ENCODE data around the gene CFAP100.

The CFAP100 gene

DNA sequence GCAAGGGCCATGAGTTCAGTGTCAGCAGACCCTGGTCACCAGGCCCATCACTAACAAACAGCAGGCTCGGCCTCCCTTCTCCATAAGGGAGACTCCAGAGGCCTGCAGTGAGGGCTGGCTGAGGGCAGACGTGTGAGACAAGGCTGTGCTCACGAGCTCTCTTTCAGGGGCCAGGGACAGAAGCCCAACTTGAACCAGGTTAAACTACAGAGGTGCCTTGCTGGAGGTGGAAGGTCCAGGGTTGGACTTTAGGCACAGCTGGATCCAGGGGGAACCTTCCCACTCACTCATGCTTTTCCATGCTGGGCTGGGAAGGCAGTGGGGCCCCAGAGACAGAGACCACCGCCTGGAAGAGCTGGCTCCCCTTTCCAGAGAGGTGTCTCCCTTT is 19.0 kb downstream of the CFAP100 start:
- H3K4me3 ChIP-seq (replicated peaks; ENCODE audit: low read depth, low read length), result no peak overlapping the region
- TF ChIP-seq, protein P1, sequence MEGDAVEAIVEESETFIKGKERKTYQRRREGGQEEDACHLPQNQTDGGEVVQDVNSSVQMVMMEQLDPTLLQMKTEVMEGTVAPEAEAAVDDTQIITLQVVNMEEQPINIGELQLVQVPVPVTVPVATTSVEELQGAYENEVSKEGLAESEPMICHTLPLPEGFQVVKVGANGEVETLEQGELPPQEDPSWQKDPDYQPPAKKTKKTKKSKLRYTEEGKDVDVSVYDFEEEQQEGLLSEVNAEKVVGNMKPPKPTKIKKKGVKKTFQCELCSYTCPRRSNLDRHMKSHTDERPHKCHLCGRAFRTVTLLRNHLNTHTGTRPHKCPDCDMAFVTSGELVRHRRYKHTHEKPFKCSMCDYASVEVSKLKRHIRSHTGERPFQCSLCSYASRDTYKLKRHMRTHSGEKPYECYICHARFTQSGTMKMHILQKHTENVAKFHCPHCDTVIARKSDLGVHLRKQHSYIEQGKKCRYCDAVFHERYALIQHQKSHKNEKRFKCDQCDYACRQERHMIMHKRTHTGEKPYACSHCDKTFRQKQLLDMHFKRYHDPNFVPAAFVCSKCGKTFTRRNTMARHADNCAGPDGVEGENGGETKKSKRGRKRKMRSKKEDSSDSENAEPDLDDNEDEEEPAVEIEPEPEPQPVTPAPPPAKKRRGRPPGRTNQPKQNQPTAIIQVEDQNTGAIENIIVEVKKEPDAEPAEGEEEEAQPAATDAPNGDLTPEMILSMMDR (IDR thresholded peaks at IDR 0.05; ENCODE audit: low read length, missing control alignments), result no peak
- no peak for DNase-seq (ENCODE audit: low read depth)

DNA sequence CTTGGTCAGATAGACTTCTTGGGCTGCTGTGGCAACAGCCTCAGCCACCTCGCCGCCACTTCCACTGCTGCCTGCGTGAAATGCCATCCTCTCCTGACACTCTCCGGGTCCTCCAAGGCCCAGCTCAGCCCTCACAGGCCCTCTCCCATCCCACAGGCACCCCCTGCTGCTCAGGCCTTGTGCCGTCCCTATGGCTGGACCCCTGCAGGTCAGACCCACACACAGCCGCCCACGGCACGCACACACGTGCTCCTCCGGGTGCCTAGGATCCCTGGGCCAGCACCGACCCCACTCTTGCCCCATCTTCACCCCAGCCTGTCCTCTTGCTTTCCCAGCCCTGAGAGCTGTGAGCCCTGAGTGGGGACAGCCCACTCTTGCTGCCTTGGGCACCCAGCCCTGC is 19.7 kb downstream of the CFAP100 start:
- H3K4me3 ChIP-seq (replicated peaks; ENCODE audit: low read depth, low read length), result no peak overlapping the region
- TF ChIP-seq, protein P1 (IDR thresholded peaks at IDR 0.05; ENCODE audit: low read length, missing control alignments), result no peak
- DNase-seq (ENCODE audit: low read depth), result no peak

DNA sequence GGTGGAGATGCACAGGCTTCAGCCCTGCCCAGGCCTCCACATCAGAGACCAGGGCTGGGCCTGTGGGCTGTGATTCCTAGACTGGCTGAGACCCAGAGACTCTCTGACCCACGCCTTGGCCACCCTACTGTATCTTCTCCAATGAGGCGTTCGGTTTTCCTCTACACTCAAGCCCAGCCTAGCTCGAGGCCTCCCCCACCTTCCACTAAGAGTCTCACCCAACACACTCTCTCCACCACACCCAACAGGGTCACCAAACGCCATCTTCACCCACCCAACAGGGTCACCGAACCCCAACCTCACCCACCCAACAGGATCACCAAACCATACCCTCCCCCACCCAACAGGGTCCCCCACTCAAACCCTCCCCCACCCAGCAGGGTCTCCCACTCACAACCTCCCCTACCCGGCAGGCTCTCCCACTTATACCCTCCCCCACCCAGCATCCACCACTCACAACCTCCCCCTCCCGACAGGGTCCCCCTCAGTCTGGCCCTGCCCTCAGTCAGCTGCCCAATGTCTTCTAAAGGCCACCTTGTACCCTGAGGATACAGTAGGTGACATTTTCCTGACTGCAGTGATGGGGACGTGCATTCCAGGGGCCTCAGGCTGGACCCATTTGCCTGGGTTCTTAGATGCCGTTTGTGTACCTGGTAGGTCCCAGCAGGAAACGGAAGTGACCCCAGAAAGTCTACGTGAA is 20.4 kb downstream of the CFAP100 start:
- no peak overlapping the region for H3K4me3 ChIP-seq (replicated peaks; ENCODE audit: low read depth, low read length)
- DNase-seq (ENCODE audit: low read depth), result no peak
- TF ChIP-seq, protein P1 (IDR thresholded peaks at IDR 0.05; ENCODE audit: low read length, missing control alignments), result no peak

DNA sequence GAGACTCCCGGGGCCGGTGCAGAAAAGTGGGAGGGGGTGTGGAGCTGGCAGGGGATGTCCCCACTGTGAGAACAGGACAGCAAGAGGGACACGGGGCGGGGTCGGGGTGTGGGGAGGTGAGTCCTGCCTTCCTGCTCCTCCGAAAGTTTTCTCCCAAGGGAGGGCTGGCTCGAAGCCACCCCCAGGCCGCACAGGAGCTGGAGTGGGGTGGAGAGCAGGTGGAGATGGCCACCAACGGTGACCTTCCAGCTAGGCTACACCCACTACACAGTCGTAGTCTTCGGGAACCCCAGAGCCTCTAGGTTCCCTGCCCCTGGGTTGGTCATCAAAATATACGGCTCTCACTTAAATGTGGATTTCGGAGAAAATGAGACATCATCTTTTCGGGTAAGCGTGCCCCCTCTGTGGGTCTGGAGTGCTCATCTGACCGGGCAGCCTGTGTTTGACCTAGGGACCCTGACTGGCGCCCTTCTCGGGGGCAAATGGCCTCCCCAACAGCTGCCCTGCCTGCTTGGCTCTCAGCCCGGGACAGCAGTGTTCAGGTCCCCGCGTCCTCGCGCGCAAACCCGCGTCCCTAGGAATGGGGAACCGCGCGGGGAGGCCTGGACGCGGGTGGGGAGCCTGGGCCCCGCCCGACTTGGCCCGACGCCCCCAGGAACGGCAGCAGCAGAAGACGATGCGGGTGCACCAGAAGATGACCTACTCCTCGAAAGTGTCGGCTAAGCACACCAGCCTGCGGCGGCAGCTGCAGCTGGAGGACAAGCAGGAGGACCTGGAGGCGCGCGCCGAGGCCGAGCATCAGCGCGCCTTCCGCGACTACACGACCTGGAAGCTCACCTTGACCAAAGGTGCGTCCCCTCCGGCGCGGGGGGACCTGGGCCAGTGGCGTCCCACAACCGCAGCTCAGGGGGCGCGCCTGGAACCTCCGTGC is 21.2 kb downstream of the CFAP100 start:
- TF ChIP-seq, protein P1 (IDR thresholded peaks at IDR 0.05; ENCODE audit: low read length, missing control alignments), result no peak
- H3K4me3 ChIP-seq (replicated peaks; ENCODE audit: low read depth, low read length), result no peak overlapping the region
- DNase-seq (ENCODE audit: low read depth), result no peak

DNA sequence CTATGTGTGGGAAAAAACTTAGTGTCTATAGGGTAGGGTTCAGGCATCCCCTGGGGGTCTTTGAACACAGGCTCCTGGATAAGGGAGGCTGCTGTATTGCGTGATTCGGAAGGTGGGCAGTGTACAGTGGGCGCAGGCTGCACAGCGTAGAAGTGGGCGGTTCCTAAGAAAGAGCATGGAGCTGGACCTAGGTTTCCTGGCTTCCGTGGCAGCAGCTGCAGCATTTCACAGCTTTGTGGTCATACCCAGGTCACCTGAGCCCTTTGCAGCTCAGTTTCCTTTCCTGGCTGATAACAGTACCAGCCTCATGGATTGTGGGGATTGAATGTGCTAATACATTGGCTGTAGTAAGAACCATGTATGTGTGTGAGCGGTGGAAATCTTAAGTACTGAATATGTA is 22.2 kb downstream of the CFAP100 start:
- H3K4me3 ChIP-seq (replicated peaks; ENCODE audit: low read depth, low read length), result no peak overlapping the region
- TF ChIP-seq, protein P1 (IDR thresholded peaks at IDR 0.05; ENCODE audit: low read length, missing control alignments), result no peak
- DNase-seq (ENCODE audit: low read depth), result no peak

DNA sequence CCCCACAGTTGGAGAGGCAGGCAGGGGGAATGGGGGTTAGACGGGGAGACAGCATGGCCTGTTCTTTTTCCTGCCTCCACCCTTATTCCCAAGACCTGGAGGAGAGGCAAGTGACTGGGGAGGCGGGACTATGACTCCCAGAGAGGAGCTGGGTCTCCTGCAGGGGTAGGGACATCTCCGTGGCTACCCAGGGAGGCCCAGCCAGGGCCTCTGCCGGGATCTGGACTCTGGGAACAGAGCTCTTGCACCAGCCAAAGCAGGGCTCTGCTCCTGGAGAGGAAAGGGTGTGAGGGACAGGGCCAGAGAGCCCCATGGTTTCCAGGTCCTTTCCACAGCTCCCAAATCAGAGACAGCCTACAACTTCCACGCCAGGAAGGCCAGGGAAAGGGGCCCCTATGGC is 22.8 kb downstream of the CFAP100 start:
- TF ChIP-seq, protein P1 (IDR thresholded peaks at IDR 0.05; ENCODE audit: low read length, missing control alignments), result no peak
- no peak overlapping the region for H3K4me3 ChIP-seq (replicated peaks; ENCODE audit: low read depth, low read length)
- no peak for DNase-seq (ENCODE audit: low read depth)

Measured in fibroblast of pulmonary artery (primary cell).